HG02938 (cell line): ENCODE data around the gene KRTAP12-1.
"Not testable (repeated sequence)": the region's sequence is repeated elsewhere in the genome, so short reads cannot be mapped to it uniquely, and the experiment has no call there.

Source experiments
- ATAC-seq: cut with Tn5 transposase; IDR thresholded peaks from one replicate; pipeline ENCODE4 v1.9.1; 2021; ENCODE audit warnings: mild to moderate bottlenecking, moderate library complexity; ENCODE audit not compliant: unreplicated experiment

KRTAP12-1 gene

DNA sequence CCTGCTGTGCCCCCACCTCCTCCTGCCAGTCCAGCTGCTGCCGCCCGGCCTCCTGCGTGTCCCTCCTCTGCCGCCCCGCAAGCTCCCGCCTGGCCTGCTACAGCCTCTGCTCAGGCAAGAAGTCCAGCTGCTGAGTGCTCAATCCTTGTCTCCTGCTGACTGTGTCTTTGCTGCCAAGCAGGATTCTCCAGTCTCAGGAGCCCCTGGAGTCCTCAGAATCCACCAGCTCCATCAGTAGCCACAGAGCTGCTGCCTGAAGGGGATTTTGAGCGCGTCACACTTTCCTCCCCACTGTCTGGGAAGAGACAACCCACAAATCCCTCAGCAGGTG, 34.8 kb downstream of the KRTAP12-1 start:
- ATAC-seq, result no peak

- ATAC-seq, result not testable (repeated sequence)
Measured at GRCh38 chr21:44646366-44647221, 35.4 kb downstream of the KRTAP12-1 start, which contains the start of gene KRTAP10-11. Gene KRTAP10-11 (plus strand): TSS chr21:44646414. CDS start chr21:44646459, 45 bp downstream.

DNA sequence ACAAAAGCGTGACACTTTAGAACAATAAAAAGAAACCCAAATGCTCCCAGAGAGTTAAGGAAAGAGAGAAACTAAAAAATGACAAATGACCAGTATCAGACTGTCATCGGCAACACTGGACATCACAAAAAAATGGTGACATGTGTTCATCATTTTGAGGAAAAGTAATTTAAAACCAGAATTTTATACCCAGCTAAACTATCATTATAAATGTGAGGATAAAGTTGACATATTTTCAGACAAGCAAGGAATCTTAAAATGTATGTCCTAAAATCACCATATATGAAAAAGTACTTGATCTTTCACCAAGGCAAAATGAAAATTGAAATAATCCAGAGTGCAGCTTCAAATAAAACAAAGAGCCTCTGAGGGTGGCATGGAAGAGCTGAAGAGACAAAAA, 37.1 kb downstream of the KRTAP12-1 start:
- ATAC-seq, result no peak

- ATAC-seq, result no peak
Measured at GRCh38 chr21:44643741-44644310, 38.1 kb downstream of the KRTAP12-1 start.

GRCh38 chr21:44640761-44641160, 41.2 kb downstream of the KRTAP12-1 start:
- ATAC-seq, result no peak

- no peak for ATAC-seq
Measured at GRCh38 chr21:44639331-44639655, 42.7 kb downstream of the KRTAP12-1 start.

DNA sequence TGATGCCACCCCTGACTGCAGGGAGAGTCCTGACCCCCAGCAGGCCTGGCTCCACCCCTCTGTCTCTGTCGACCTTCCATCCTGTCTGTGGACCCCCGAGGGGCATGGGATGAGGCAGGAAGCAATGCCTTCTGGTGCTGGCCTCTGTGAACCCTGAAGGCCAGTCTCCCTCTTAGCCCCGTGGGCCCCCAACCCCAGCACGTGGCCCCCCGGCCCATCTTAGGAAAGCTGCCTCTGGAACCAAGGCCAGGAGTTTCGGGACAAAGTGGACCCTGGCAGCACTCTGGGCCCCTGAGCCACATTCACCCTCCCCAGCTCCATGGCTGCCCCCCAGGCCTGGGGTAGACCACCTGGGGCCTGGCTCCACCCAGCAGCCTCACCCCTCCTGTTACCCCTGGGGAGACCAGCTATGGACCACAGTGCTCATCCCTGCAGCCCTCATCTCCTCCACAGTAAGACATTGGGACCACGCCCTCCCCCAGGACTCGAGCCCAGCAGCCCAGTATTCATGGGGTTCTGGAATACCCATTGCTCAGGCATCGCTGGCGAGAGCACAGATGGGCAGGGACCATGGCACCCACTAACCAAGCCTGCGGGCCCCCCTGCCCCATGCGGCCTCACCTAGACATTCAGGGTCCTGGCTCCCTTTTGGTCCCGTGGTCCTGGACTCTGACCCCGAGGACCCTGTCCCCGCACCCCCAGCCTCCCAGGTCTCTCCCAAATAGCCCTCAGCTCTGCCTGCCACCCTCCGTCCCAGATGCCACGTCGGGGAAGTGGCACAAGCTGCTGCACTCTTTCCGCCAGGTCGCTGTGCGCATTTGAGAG, 43.2 kb downstream of the KRTAP12-1 start:
- ATAC-seq, result not testable (repeated sequence)

GRCh38 chr21:44637851-44638348, 44.1 kb downstream of the KRTAP12-1 start:
- ATAC-seq, result not testable (repeated sequence)

DNA sequence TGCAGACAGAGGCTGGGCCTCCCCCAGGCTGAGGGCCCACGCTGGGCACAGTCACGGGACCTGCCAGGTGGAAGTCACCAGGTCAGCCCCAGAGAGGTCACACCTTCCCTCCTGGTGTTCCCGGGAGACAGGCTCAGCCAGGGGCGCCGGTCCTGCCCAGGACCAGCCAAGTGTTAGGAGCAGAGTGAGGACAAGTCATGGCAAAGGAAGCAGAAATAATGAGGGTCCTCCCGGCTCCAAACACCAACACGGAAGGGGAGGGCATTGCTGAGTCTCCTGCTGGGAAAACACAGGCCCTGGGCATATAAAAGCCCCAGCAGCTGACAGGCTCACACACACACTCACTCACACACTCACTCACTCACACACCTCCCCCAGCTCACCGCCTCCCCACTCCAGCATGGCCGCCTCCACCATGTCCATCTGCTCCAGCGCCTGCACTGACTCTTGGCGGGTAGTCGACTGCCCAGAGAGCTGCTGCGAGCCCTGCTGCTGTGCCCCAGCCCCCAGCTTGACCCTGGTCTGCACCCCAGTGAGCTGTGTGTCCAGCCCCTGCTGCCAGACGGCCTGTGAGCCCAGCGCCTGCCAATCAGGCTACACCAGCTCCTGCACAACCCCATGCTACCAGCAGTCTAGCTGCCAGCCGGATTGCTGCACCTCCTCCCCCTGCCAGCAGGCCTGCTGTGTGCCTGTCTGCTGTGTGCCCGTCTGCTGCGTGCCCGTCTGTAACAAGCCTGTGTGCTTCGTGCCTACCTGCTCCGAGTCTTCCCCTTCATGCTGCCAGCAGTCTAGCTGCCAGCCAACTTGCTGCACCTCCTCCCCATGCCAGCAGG, 44.7 kb downstream of the KRTAP12-1 start, which contains the start of gene KRTAP10-10:
TSS of gene KRTAP10-10 (plus strand) at position 339 of the 833 bp plus-strand sequence. CDS start at position 401, 62 bp downstream.
- ATAC-seq, result no peak

DNA sequence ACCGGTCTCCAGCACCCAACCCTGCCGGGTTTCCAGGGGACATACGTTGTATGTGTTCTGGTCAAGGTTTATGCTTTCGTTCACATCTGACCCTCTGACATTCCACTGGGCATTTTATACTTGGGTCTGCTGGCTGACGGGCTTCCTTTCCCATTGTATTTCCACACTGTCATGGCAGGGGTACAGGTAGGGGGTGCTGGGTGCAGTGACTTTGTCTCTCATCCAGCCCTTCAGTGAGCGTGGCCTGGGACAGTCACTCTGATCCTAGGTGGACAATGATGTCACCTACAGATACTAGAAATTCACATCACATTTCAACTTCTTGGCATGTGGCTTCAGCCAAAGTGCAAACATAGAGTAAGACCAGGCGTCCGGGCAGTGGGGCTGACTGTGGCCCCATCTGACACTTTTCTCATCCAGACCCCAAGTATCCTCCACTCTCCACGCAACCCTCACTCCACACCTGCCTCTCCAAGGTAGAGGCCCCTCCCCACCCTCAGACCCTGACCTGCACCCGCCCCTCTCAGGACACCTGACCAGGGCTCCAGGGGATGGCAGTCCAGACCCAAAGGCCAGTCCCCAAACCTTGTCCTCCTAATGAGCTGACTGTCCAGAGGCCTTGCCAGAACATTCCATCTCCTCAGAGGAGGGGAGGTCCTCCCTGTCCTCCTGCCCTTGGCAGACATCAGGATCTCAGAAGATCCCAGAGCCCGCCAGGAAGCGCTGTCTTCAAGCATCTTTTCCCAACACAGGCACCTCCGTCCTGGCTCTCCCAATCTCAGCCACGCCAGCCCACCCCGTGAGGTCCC, 45.5 kb downstream of the KRTAP12-1 start:
- no peak for ATAC-seq

GRCh38 chr21:44632067-44632466, 49.9 kb downstream of the KRTAP12-1 start:
- no peak for ATAC-seq
